ENCODE measurements around the gene CCDC97.
A peak's percentile ranks its signal among the peaks of the same experiment; 100 is the strongest.
"Not testable (repeated sequence)": the region's sequence is repeated elsewhere in the genome, so short reads cannot be mapped to it uniquely, and the experiment has no call there.

Gene CCDC97

GRCh38 chr19:41341669-41342490, 31.9 kb downstream of the CCDC97 start:
- no peak for DNase-seq

GRCh38 chr19:41344162-41344561, 34.2 kb downstream of the CCDC97 start:
- DNase-seq = no peak

- DNase-seq = not testable (repeated sequence)
Observed at GRCh38 chr19:41346916-41347315, 36.9 kb downstream of the CCDC97 start.

GRCh38 chr19:41350735-41351338, 40.9 kb downstream of the CCDC97 start:
- no peak for DNase-seq

- DNase-seq = peak; percentile 74 to 87
Observed at GRCh38 chr19:41351339-41352245, 41.6 kb downstream of the CCDC97 start.

GRCh38 chr19:41352279-41352608, 42.3 kb downstream of the CCDC97 start:
- DNase-seq = no peak

- DNase-seq = peak; percentile 76 to 78
Observed at GRCh38 chr19:41352609-41353465, 42.9 kb downstream of the CCDC97 start.

GRCh38 chr19:41353466-41354342, 43.7 kb downstream of the CCDC97 start, which contains the start of gene TGFB1:
TGFB1 (minus strand) TSS chr19:41353922; CDS start chr19:41353044, 878 bp downstream.
- peak; percentile 94 for DNase-seq

GRCh38 chr19:41354343-41354953, 44.5 kb downstream of the CCDC97 start:
- DNase-seq = no peak

- no peak for DNase-seq
Observed at GRCh38 chr19:41355035-41355434, 45.1 kb downstream of the CCDC97 start.

- DNase-seq = no peak
Observed at GRCh38 chr19:41355802-41356201, 45.8 kb downstream of the CCDC97 start.

- peak in 1 of 2 experiments; percentile 59 for DNase-seq
Observed at GRCh38 chr19:41356984-41357739, 47.2 kb downstream of the CCDC97 start.

- DNase-seq = no peak
Observed at GRCh38 chr19:41357746-41358145, 47.8 kb downstream of the CCDC97 start.

- DNase-seq = no peak
Observed at GRCh38 chr19:41359741-41360140, 49.8 kb downstream of the CCDC97 start.

- DNase-seq = no peak
Observed at GRCh38 chr19:41362143-41362847, 52.3 kb downstream of the CCDC97 start.

- DNase-seq = no peak
Observed at GRCh38 chr19:41363371-41363752, 53.4 kb downstream of the CCDC97 start.

GRCh38 chr19:41363753-41364523, 54.0 kb downstream of the CCDC97 start, which contains the start of gene B9D2:
B9D2 (minus strand) TSS chr19:41364149; CDS start chr19:41363519, 630 bp downstream.
- peak; percentile 93 to 98 for DNase-seq

All from stimulated activated CD4-positive, alpha-beta T cell treated with anti-CD3 and anti-CD28 coated beads, Interleukin-4, amount 100 ng/mL, for 4 hours (primary cell).